ENCODE results near the gene SYCP1.
"Not testable (repeated sequence)": the region's sequence is repeated elsewhere in the genome, so short reads cannot be mapped to it uniquely, and the experiment has no call there.

The SYCP1 gene, protein sequence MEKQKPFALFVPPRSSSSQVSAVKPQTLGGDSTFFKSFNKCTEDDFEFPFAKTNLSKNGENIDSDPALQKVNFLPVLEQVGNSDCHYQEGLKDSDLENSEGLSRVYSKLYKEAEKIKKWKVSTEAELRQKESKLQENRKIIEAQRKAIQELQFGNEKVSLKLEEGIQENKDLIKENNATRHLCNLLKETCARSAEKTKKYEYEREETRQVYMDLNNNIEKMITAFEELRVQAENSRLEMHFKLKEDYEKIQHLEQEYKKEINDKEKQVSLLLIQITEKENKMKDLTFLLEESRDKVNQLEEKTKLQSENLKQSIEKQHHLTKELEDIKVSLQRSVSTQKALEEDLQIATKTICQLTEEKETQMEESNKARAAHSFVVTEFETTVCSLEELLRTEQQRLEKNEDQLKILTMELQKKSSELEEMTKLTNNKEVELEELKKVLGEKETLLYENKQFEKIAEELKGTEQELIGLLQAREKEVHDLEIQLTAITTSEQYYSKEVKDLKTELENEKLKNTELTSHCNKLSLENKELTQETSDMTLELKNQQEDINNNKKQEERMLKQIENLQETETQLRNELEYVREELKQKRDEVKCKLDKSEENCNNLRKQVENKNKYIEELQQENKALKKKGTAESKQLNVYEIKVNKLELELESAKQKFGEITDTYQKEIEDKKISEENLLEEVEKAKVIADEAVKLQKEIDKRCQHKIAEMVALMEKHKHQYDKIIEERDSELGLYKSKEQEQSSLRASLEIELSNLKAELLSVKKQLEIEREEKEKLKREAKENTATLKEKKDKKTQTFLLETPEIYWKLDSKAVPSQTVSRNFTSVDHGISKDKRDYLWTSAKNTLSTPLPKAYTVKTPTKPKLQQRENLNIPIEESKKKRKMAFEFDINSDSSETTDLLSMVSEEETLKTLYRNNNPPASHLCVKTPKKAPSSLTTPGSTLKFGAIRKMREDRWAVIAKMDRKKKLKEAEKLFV

DNA sequence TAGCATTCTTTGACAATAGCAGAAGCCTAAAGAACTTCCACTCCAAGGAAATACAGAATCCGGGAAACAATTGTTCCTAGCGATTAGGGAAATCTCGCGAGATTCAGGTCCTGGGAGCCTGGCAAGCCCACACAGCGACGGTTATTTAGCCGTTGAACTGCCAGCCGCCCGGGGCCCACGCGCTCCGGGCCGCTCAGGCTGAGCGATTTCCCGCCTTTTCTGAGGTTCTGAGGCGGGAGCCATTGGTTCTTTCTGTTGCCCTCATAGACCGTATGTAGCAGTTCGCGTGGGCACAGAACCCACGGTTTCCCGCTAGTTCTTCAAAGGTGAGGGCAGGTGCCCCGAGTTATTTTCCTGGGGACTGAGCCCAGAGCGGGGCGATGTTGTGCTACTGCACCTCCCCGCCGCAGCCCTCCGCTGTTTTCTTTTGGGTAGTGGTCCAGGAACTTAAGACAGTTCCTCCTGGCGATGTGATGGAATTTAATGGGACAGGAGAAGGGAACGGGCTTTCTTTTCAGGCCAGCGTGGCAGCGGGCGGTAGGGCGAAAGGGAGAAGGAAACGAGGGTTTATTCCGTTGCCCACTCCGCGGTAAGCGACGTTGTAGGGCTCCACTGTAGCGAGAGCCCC lies at the start of gene SYCP1:
TSS of gene SYCP1 (plus strand) at position 171 of the 628 bp plus-strand sequence. CDS start 602 bp downstream, outside the sequence.
- DNase-seq (ENCODE audit: low spot score) = no peak

DNA sequence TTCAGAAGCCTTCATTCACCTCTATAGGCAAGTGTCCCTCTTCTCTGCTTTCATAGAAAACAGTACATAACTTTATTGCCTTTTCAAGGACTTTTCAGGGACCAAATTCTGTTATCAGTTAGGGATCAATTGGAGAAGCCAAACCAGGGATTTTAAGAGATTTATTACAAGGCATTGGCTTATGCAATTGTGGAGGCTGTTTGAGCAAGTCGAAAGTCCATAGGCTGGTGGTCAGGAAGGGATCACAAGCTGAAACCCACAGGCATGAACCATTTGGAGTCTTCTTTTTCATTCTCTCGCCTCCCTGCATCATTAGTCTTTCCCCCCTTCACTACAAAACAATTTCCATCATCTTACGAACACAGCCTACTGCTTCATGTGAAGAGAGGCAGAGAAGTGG lies 34.8 kb upstream of the SYCP1 start:
- DNase-seq (ENCODE audit: low spot score) = no peak

DNA sequence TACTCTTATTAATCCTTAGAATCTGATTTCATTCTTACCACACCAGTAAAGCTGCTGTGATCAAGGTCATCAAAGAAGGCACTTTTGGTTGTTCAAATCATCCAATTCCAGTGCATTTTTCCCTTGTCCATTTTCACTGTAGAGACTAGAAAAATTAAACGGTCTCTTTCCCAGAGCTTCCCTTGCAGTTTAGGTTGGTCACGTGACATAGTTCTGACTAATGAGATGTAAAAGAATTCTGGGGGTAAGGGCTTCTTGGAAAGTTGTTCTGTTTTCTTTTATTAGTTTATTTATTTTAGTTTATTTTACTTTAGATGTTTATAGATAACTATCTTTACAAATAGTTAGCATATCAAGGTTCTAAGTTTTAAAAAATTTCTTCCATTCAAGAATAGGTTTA lies 34.3 kb upstream of the SYCP1 start:
- no peak for DNase-seq (ENCODE audit: low spot score)

DNA sequence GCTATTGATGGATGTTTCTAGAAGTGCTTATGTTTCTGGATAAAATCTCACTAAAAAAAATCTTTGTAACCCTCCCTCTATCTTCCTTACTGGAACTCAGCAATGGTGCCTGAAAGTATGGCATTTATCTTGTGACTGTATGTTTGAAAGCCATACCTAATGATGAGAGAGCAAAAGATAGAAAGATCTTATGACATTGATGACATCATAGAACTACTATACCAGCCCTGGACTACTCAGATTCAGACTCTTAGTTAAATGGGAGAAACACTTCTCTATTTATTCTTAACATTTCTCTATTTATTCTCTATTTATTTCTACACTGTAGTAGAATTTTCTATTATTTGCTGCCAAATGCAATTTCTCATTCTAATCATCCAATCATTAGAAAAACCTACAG lies 32.7 kb upstream of the SYCP1 start:
- DNase-seq (ENCODE audit: low spot score) = no peak

GRCh38 chr1:114828251-114828650 lies 26.4 kb upstream of the SYCP1 start:
- DNase-seq (ENCODE audit: low spot score) = no peak

DNA sequence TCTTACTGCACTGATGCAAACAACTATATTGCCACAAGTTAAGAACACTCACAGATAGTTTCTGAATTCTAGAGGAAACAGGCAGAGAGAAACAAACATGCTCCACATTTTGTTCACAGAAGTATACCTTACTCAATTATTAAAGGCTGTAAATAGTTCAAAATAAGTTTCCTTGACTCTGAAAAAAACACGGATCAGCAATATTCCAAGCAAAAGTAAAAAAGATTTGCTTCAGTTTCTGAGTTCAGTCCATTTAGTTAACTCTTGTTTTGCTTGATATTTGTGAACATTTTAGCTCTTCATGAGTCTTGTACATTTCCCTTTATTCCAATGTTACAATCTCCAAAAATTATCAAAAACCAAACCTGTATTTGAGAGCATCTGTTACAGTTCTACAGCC lies 24.6 kb upstream of the SYCP1 start:
- DNase-seq (ENCODE audit: low spot score) = not testable (repeated sequence)

DNA sequence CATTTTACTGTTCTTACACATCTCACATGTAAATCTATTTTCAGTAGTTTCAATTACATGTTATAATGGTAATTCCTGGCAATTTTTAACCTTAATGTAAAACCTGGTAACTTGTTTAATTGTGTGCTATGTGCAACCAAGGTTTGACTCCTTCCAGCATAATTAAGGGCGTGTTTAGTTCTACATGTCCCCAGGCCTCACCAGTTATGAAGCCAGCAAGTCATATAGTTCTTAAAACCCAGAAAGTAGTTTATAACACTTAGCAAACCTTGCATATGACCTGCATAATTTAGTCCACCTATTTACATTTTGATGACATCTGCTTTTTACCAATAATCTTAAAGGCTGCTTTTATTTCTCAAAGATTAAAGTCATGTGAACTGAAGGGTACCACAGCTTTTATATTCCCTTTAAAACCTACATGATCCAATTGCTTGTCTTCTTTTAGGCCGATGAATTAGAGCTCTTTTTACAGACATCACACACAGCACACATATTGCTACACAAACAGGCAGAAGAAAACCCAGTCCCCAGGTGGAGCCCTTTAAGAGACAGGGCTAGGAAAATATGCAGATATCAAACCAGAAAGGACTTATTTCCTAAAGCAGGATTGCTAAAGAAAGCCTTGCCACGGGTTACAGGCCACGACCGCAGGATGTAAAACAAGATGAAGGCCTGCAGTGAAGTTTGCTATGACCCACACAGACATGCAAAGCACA lies 23.2 kb upstream of the SYCP1 start:
- no peak for DNase-seq (ENCODE audit: low spot score)

DNA sequence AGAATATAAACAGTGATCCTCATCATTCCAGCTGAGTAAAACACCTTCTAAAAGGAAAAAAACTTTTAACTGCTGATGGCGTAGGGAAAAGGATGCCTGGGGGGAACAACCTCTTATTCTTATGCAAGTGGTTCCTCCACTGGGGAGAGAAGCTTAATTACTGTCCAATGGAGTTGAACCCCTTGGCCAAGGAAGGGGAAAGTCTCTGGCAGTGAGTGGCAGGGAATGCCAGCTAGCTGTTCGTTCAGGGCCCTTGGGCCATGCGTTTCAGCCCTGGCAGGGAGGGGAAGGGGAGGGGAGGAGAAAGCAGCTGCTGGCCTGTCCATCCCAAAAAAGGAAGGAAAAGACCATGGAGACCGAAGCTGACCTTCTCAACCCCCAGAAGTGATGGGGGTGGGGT lies 22.6 kb upstream of the SYCP1 start:
- DNase-seq (ENCODE audit: low spot score) = no peak

- no peak for DNase-seq (ENCODE audit: low spot score)
Observed at GRCh38 chr1:114833421-114833820, 21.2 kb upstream of the SYCP1 start.

- no peak for DNase-seq (ENCODE audit: low spot score)
Observed at GRCh38 chr1:114844270-114844669, 10.4 kb upstream of the SYCP1 start.

GRCh38 chr1:114853584-114853983 lies 1.1 kb upstream of the SYCP1 start:
- no peak for DNase-seq (ENCODE audit: low spot score)

DNA sequence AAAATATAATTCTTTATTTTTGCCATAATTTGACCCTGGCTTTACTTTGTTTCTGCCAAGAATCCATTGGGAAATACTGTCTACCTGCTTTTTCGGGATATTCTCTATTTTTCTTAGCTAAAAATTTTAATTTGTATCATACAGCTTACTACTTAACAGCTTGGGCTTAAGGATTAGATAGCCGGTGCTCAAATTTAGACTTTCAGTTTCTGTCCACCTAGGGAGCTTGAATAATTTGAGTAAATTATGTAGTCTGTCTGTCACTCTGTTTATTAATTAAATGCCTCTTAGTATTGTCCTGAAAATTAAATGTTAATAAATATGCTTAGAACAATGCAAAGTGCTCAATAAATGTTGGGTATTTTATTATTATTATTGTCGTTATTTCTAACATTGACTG lies 6.7 kb downstream of the SYCP1 start:
- no peak for DNase-seq (ENCODE audit: low spot score)

- no peak for DNase-seq (ENCODE audit: low spot score)
Observed at GRCh38 chr1:114892194-114892918, 37.7 kb downstream of the SYCP1 start.

GRCh38 chr1:114896795-114897194 lies 42.1 kb downstream of the SYCP1 start:
- DNase-seq (ENCODE audit: low spot score) = no peak

- DNase-seq (ENCODE audit: low spot score) = no peak
Observed at GRCh38 chr1:114901814-114902213, 47.2 kb downstream of the SYCP1 start.

- DNase-seq (ENCODE audit: low spot score) = no peak
Observed at GRCh38 chr1:114902343-114902742, 47.7 kb downstream of the SYCP1 start.

GRCh38 chr1:114903480-114903879 lies 48.8 kb downstream of the SYCP1 start:
- no peak for DNase-seq (ENCODE audit: low spot score)

- DNase-seq (ENCODE audit: low spot score) = not testable (repeated sequence)
Observed at GRCh38 chr1:114915720-114916119, 61.1 kb downstream of the SYCP1 start.

DNA sequence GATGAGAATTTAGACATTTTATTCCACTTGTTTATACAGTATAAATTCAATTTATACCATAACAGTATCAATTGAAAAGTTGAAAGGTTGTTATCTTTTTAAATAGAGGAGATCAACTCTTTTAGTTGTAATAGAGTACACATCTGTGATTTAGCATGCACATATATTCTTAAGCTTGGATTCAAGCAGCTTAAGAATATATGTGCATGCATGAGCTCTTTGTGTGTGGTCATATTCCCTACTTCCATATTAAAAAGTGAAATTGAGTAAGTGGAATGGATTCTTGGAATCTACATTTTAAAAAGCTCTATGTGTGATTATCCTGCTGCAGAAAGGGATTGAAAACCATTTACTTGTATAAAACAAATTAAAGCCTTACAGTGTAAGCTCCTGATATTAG lies 71.9 kb downstream of the SYCP1 start:
- no peak for DNase-seq (ENCODE audit: low spot score)

DNA sequence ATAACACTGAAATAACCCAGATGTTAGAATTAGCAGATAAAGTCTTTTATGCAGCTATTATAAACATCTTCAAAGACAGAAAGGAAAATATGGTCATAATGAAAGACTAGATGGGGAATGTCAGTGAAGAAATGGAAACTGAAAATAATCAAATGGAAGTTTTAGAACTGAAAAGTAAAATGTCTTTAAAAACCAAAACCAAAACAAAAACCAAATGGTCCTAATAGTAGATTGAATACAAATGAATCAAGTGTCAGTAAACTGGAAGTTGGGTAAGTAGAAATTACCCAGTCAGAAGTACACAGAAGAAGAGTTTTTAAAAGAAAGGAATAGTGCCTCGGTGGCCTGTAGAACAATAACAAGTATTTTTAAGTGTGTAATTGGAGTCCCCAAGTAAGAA lies 72.7 kb downstream of the SYCP1 start:
- DNase-seq (ENCODE audit: low spot score) = no peak

GRCh38 chr1:114956570-114956969 lies 101.9 kb downstream of the SYCP1 start:
- no peak for DNase-seq (ENCODE audit: low spot score)
